ENCODE results near the gene DENND5B. TPM values are rescaled to one million over a fixed set of nuclear protein-coding genes. Genes with fewer than 3 reads are reported as not detected.

The DENND5B gene
- 3.1 and 5.5 TPM in 2 replicates for total RNA-seq

DNA sequence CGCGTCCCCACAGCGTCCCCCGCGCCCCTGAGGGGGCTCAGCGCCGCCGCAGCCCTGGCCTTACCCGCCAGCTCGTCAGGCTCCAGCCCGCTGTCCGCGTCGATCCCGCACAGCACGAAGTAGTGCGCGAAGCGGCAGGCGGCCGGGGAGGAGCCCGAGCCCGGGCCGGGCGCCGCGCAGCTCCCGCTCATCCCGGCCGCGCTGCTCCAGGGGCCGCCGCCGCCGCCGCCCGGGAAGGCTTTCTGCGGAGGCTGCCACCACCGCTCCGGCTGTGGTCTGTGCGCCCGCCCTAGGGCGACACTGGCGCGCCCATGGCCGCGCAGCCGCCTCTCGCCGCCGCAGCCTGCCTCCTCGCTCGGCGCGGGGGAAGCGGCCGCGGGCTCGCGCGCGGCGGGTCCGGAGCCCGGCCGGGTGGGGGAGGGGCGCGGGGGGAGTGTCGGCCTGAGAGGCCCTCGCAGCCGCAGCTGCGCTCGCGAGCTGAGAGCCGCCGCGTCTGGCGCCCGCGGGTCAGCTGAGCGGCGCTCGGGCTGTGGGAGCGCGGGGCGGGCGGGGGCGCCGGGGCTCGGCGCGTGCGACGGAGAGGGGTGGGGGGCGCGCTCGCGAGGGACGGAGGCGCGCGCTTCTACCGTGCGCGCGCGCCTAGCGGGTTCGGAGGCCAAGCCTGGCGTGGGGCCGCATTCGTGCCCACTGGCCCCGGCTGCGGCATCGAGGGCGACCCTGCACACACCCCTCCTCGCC is at the start of gene DENND5B:
DENND5B (minus strand) TSS at position 495 of the 738 bp plus-strand sequence; CDS start at position 191, 304 bp downstream.

Other genes with a start within 250 kb of the DENND5B start
- gene ETFBKMT, start 68.6 kb upstream of the DENND5B start, total RNA-seq = 1.2 and 1.4 TPM in 2 replicates
- gene AMN1, start 137.9 kb upstream of the DENND5B start, total RNA-seq = 9.3 and 37.9 TPM in 2 replicates

Measured in nasal cavity respiratory epithelium epithelial cell of viscerocranial mucosa (primary cell).